ENCODE data around the gene PIEZO2.

PIEZO2 gene

GRCh38 chr18:10752382-10752781, 397.0 kb downstream of the PIEZO2 start:
- no peak overlapping the region for H2BK15ac ChIP-seq (ENCODE audit: low read depth, poor library complexity, severe bottlenecking)
- no peak overlapping the region for H3K4me3 ChIP-seq (ENCODE audit: insufficient read depth in 1 of 2, low read depth in 1 of 2, low read length in 2 of 2)
- H3K4me1 ChIP-seq (ENCODE audit: control insufficient read depth, insufficient read depth, low read depth, low read length), result no peaks in the 10 kb centered on the region
- no peak overlapping the region for H3K9ac ChIP-seq (ENCODE audit: low read length)
- peaks cover 0 to 64% of the 10 kb centered on the region in 2 experiments for H3K27me3 ChIP-seq (ENCODE audit: control insufficient read depth in 1 of 2, insufficient read depth in 1 of 2, low read length in 2 of 2)
- H2BK120ac ChIP-seq (ENCODE audit: low read depth, low read length), result no peak overlapping the region
- peaks cover 0 to 5% of the 10 kb centered on the region in 2 experiments for H3K36me3 ChIP-seq (ENCODE audit: control insufficient read depth in 1 of 2, insufficient read depth in 2 of 2, low read depth in 1 of 2, low read length in 2 of 2)
- no peak overlapping the region for H3K14ac ChIP-seq (ENCODE audit: low read length in 2 of 2)
- no peak overlapping the region for H3K23ac ChIP-seq (ENCODE audit: low read length in 2 of 2)
- no peak overlapping the region for H2AFZ ChIP-seq (ENCODE audit: low read depth, low read length)
- no peak overlapping the region for H4K91ac ChIP-seq (ENCODE audit: low read length)
- WGBS, result 66% methylated on average over 8 of the region's 8 CpGs
- H3K4ac ChIP-seq (ENCODE audit: low read depth in 1 of 2, low read length in 2 of 2), result no peak overlapping the region
- H2AK5ac ChIP-seq (ENCODE audit: low read length, severe bottlenecking), result no peak overlapping the region
- H3K27ac ChIP-seq (ENCODE audit: low read length, poor library complexity, severe bottlenecking), result no peak overlapping the region
- H2BK5ac ChIP-seq (ENCODE audit: low read depth, low read length, poor library complexity, severe bottlenecking), result no peak overlapping the region
- no peak overlapping the region for H3K4me2 ChIP-seq (ENCODE audit: low read length, poor library complexity, severe bottlenecking)
- no peaks in the 10 kb centered on the region for H3K79me1 ChIP-seq (replicated peaks; ENCODE audit: low read length, poor library complexity, severe bottlenecking)
- H3K9me3 ChIP-seq (ENCODE audit: control insufficient read depth, low read length), result no peaks in the 10 kb centered on the region
- DNase-seq, result peak; percentile 70
- no peak overlapping the region for H2BK12ac ChIP-seq (ENCODE audit: low read length in 2 of 2)
- no peak overlapping the region for H3K18ac ChIP-seq (ENCODE audit: low read depth in 1 of 2, low read length in 2 of 2)
- H4K8ac ChIP-seq (ENCODE audit: low read length), result no peak overlapping the region

GRCh38 chr18:10751653-10752052, 397.7 kb downstream of the PIEZO2 start:
- Histone ChIP-seq H2BK15ac (ENCODE audit: low read depth, poor library complexity, severe bottlenecking) (no peak overlapping the region), H3K4ac (ENCODE audit: low read depth in 1 of 2, low read length in 2 of 2) (no peak overlapping the region), H3K4me2 (ENCODE audit: low read length, poor library complexity, severe bottlenecking) (no peak overlapping the region), H3K36me3 (ENCODE audit: control insufficient read depth in 1 of 2, insufficient read depth in 2 of 2, low read depth in 1 of 2, low read length in 2 of 2) (peaks cover 0 to 5% of the 10 kb centered on the region in 2 experiments), H3K9ac (ENCODE audit: low read length) (no peak overlapping the region), H4K8ac (ENCODE audit: low read length) (no peak overlapping the region), H3K4me3 (ENCODE audit: insufficient read depth in 1 of 2, low read depth in 1 of 2, low read length in 2 of 2) (no peak overlapping the region), H2AFZ (ENCODE audit: low read depth, low read length) (no peak overlapping the region), H3K9me3 (ENCODE audit: control insufficient read depth, low read length) (no peaks in the 10 kb centered on the region), H3K27ac (ENCODE audit: low read length, poor library complexity, severe bottlenecking) (no peak overlapping the region), H2BK5ac (ENCODE audit: low read depth, low read length, poor library complexity, severe bottlenecking) (no peak overlapping the region), H3K14ac (ENCODE audit: low read length in 2 of 2) (no peak overlapping the region), H2BK12ac (ENCODE audit: low read length in 2 of 2) (no peak overlapping the region), H3K4me1 (ENCODE audit: control insufficient read depth, insufficient read depth, low read depth, low read length) (no peaks in the 10 kb centered on the region), H2BK120ac (ENCODE audit: low read depth, low read length) (no peak overlapping the region), H2AK5ac (ENCODE audit: low read length, severe bottlenecking) (no peak overlapping the region), H3K23ac (ENCODE audit: low read length in 2 of 2) (no peak overlapping the region), H3K27me3 (ENCODE audit: control insufficient read depth in 1 of 2, insufficient read depth in 1 of 2, low read length in 2 of 2) (peaks cover 0 to 65% of the 10 kb centered on the region in 2 experiments), H4K91ac (ENCODE audit: low read length) (no peak overlapping the region), H3K79me1 (replicated peaks; ENCODE audit: low read length, poor library complexity, severe bottlenecking) (no peaks in the 10 kb centered on the region), H3K18ac (ENCODE audit: low read depth in 1 of 2, low read length in 2 of 2) (no peak overlapping the region)
- 32% methylated on average over 8 of the region's 8 CpGs for WGBS
- DNase-seq, result peak; percentile 63

GRCh38 chr18:10750191-10751035, 399.0 kb downstream of the PIEZO2 start:
- no peak overlapping the region for H2BK15ac ChIP-seq (ENCODE audit: low read depth, poor library complexity, severe bottlenecking)
- H3K9me3 ChIP-seq (ENCODE audit: control insufficient read depth, low read length), result no peaks in the 10 kb centered on the region
- H4K8ac ChIP-seq (ENCODE audit: low read length), result no peak overlapping the region
- no peak overlapping the region for H2AFZ ChIP-seq (ENCODE audit: low read depth, low read length)
- H3K4me1 ChIP-seq (ENCODE audit: control insufficient read depth, insufficient read depth, low read depth, low read length), result no peaks in the 10 kb centered on the region
- no peak overlapping the region for H3K18ac ChIP-seq (ENCODE audit: low read depth in 1 of 2, low read length in 2 of 2)
- no peak overlapping the region for H2BK12ac ChIP-seq (ENCODE audit: low read length in 2 of 2)
- DNase-seq, result no peak
- no peak overlapping the region for H2BK5ac ChIP-seq (ENCODE audit: low read depth, low read length, poor library complexity, severe bottlenecking)
- no peak overlapping the region for H3K4me2 ChIP-seq (ENCODE audit: low read length, poor library complexity, severe bottlenecking)
- H2BK120ac ChIP-seq (ENCODE audit: low read depth, low read length), result no peak overlapping the region
- no peak overlapping the region for H3K4me3 ChIP-seq (ENCODE audit: insufficient read depth in 1 of 2, low read depth in 1 of 2, low read length in 2 of 2)
- peaks cover 0 to 1% of the 10 kb centered on the region in 2 experiments for H3K36me3 ChIP-seq (ENCODE audit: control insufficient read depth in 1 of 2, insufficient read depth in 2 of 2, low read depth in 1 of 2, low read length in 2 of 2)
- H3K9ac ChIP-seq (ENCODE audit: low read length), result no peak overlapping the region
- no peak overlapping the region for H3K27ac ChIP-seq (ENCODE audit: low read length, poor library complexity, severe bottlenecking)
- no peak overlapping the region for H3K4ac ChIP-seq (ENCODE audit: low read depth in 1 of 2, low read length in 2 of 2)
- H3K23ac ChIP-seq (ENCODE audit: low read length in 2 of 2), result no peak overlapping the region
- no peak overlapping the region for H2AK5ac ChIP-seq (ENCODE audit: low read length, severe bottlenecking)
- H3K79me1 ChIP-seq (replicated peaks; ENCODE audit: low read length, poor library complexity, severe bottlenecking), result no peaks in the 10 kb centered on the region
- H3K27me3 ChIP-seq (ENCODE audit: control insufficient read depth in 1 of 2, insufficient read depth in 1 of 2, low read length in 2 of 2), result peaks cover 0 to 63% of the 10 kb centered on the region in 2 experiments
- H3K14ac ChIP-seq (ENCODE audit: low read length in 2 of 2), result no peak overlapping the region
- H4K91ac ChIP-seq (ENCODE audit: low read length), result no peak overlapping the region
- WGBS, result 95% methylated on average over 4 of the region's 5 CpGs

- H2BK120ac ChIP-seq (ENCODE audit: low read depth, low read length), result no peak overlapping the region
- DNase-seq, result no peak
- 100% methylated on average over 1 of the region's 1 CpG for WGBS
These were observed 400.7 kb downstream of the PIEZO2 start for GRCh38 chr18:10748641-10749040.

More at GRCh38 chr18:10748641-10749040, 400.7 kb downstream of the PIEZO2 start:
- H4K8ac ChIP-seq (ENCODE audit: low read length), result no peak overlapping the region
- H3K4ac ChIP-seq (ENCODE audit: low read depth in 1 of 2, low read length in 2 of 2), result no peak overlapping the region
- no peaks in the 10 kb centered on the region for H3K36me3 ChIP-seq (ENCODE audit: control insufficient read depth in 1 of 2, insufficient read depth in 2 of 2, low read depth in 1 of 2, low read length in 2 of 2)
- H2AFZ ChIP-seq (ENCODE audit: low read depth, low read length), result no peak overlapping the region
- no peak overlapping the region for H2AK5ac ChIP-seq (ENCODE audit: low read length, severe bottlenecking)
- H3K27me3 ChIP-seq (ENCODE audit: control insufficient read depth in 1 of 2, insufficient read depth in 1 of 2, low read length in 2 of 2), result peaks cover 0 to 54% of the 10 kb centered on the region in 2 experiments
- no peak overlapping the region for H3K4me2 ChIP-seq (ENCODE audit: low read length, poor library complexity, severe bottlenecking)
- H2BK5ac ChIP-seq (ENCODE audit: low read depth, low read length, poor library complexity, severe bottlenecking), result no peak overlapping the region
- H3K4me1 ChIP-seq (ENCODE audit: control insufficient read depth, insufficient read depth, low read depth, low read length), result no peaks in the 10 kb centered on the region
- no peak overlapping the region for H3K27ac ChIP-seq (ENCODE audit: low read length, poor library complexity, severe bottlenecking)
- no peak overlapping the region for H3K4me3 ChIP-seq (ENCODE audit: insufficient read depth in 1 of 2, low read depth in 1 of 2, low read length in 2 of 2)
- H3K79me1 ChIP-seq (replicated peaks; ENCODE audit: low read length, poor library complexity, severe bottlenecking), result no peaks in the 10 kb centered on the region
- H3K9ac ChIP-seq (ENCODE audit: low read length), result no peak overlapping the region
- H3K14ac ChIP-seq (ENCODE audit: low read length in 2 of 2), result no peak overlapping the region
- H3K18ac ChIP-seq (ENCODE audit: low read depth in 1 of 2, low read length in 2 of 2), result no peak overlapping the region
- H2BK15ac ChIP-seq (ENCODE audit: low read depth, poor library complexity, severe bottlenecking), result no peak overlapping the region
- H3K23ac ChIP-seq (ENCODE audit: low read length in 2 of 2), result no peak overlapping the region
- H4K91ac ChIP-seq (ENCODE audit: low read length), result no peak overlapping the region
- no peaks in the 10 kb centered on the region for H3K9me3 ChIP-seq (ENCODE audit: control insufficient read depth, low read length)
- no peak overlapping the region for H2BK12ac ChIP-seq (ENCODE audit: low read length in 2 of 2)

Measured in mesenchymal stem cell (in vitro differentiated cells and primary cell).